ENCODE data around the gene C16orf78. TPM values are rescaled to one million over a fixed set of nuclear protein-coding genes. Genes with fewer than 3 reads are reported as not detected.

Gene C16orf78
- total and polyA plus RNA-seq, 2 of the 8 experiments (the other 6 are each of a cell fraction or from before 2014, with no cell fraction given), result not detected

DNA sequence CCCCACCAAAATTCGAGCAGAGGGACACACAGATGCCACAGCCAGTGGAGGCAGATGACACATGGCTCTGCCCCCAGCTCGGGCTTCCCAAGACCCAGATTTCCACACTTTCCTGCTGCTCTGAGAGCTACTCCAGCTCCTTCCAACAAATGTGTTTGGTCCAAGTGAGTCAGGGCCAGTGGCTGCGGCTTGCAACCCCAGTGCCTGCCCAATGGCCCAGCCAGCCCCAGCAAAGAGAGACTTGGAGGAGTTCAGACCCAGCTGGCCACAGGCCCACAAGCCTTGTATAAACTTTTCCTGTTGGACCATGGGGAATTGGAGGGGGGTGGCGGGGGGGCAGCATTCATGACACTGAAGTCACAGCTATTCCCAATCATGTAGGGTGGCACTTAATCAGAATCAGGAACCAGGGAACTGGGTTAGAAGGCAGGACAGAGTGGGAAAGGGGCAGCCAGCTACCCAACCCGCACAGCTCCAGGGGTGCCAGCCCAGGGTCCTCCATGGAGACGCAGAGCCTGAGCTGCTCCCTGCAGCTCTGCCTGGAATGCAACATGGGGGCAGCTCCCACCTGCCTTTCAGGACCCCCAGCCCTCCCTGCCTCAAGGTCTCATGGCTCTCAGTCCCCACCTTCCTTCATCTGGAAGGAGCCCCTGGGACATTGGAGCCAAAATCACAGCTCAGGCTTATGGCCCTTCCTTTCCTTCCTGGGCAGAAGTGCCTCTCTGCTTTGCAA is 17.5 kb upstream of the C16orf78 start (continued):
- TF ChIP-seq, protein P1, sequence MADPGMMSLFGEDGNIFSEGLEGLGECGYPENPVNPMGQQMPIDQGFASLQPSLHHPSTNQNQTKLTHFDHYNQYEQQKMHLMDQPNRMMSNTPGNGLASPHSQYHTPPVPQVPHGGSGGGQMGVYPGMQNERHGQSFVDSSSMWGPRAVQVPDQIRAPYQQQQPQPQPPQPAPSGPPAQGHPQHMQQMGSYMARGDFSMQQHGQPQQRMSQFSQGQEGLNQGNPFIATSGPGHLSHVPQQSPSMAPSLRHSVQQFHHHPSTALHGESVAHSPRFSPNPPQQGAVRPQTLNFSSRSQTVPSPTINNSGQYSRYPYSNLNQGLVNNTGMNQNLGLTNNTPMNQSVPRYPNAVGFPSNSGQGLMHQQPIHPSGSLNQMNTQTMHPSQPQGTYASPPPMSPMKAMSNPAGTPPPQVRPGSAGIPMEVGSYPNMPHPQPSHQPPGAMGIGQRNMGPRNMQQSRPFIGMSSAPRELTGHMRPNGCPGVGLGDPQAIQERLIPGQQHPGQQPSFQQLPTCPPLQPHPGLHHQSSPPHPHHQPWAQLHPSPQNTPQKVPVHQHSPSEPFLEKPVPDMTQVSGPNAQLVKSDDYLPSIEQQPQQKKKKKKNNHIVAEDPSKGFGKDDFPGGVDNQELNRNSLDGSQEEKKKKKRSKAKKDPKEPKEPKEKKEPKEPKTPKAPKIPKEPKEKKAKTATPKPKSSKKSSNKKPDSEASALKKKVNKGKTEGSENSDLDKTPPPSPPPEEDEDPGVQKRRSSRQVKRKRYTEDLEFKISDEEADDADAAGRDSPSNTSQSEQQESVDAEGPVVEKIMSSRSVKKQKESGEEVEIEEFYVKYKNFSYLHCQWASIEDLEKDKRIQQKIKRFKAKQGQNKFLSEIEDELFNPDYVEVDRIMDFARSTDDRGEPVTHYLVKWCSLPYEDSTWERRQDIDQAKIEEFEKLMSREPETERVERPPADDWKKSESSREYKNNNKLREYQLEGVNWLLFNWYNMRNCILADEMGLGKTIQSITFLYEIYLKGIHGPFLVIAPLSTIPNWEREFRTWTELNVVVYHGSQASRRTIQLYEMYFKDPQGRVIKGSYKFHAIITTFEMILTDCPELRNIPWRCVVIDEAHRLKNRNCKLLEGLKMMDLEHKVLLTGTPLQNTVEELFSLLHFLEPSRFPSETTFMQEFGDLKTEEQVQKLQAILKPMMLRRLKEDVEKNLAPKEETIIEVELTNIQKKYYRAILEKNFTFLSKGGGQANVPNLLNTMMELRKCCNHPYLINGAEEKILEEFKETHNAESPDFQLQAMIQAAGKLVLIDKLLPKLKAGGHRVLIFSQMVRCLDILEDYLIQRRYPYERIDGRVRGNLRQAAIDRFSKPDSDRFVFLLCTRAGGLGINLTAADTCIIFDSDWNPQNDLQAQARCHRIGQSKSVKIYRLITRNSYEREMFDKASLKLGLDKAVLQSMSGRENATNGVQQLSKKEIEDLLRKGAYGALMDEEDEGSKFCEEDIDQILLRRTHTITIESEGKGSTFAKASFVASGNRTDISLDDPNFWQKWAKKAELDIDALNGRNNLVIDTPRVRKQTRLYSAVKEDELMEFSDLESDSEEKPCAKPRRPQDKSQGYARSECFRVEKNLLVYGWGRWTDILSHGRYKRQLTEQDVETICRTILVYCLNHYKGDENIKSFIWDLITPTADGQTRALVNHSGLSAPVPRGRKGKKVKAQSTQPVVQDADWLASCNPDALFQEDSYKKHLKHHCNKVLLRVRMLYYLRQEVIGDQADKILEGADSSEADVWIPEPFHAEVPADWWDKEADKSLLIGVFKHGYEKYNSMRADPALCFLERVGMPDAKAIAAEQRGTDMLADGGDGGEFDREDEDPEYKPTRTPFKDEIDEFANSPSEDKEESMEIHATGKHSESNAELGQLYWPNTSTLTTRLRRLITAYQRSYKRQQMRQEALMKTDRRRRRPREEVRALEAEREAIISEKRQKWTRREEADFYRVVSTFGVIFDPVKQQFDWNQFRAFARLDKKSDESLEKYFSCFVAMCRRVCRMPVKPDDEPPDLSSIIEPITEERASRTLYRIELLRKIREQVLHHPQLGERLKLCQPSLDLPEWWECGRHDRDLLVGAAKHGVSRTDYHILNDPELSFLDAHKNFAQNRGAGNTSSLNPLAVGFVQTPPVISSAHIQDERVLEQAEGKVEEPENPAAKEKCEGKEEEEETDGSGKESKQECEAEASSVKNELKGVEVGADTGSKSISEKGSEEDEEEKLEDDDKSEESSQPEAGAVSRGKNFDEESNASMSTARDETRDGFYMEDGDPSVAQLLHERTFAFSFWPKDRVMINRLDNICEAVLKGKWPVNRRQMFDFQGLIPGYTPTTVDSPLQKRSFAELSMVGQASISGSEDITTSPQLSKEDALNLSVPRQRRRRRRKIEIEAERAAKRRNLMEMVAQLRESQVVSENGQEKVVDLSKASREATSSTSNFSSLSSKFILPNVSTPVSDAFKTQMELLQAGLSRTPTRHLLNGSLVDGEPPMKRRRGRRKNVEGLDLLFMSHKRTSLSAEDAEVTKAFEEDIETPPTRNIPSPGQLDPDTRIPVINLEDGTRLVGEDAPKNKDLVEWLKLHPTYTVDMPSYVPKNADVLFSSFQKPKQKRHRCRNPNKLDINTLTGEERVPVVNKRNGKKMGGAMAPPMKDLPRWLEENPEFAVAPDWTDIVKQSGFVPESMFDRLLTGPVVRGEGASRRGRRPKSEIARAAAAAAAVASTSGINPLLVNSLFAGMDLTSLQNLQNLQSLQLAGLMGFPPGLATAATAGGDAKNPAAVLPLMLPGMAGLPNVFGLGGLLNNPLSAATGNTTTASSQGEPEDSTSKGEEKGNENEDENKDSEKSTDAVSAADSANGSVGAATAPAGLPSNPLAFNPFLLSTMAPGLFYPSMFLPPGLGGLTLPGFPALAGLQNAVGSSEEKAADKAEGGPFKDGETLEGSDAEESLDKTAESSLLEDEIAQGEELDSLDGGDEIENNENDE (IDR thresholded peaks at IDR 0.05; ENCODE audit: insufficient replicate concordance, low read length), result no peak
- TF ChIP-seq HDAC2 (IDR thresholded peaks at IDR 0.05; ENCODE audit: borderline replicate concordance in 1 of 2, low read depth in 2 of 2, low read length in 2 of 2) (no peak), NRF1 (IDR thresholded peaks at IDR 0.05; ENCODE audit: low read depth, low read length) (no peak)
